Measurements from ENCODE around the gene MLXIP.

MLXIP gene

DNA sequence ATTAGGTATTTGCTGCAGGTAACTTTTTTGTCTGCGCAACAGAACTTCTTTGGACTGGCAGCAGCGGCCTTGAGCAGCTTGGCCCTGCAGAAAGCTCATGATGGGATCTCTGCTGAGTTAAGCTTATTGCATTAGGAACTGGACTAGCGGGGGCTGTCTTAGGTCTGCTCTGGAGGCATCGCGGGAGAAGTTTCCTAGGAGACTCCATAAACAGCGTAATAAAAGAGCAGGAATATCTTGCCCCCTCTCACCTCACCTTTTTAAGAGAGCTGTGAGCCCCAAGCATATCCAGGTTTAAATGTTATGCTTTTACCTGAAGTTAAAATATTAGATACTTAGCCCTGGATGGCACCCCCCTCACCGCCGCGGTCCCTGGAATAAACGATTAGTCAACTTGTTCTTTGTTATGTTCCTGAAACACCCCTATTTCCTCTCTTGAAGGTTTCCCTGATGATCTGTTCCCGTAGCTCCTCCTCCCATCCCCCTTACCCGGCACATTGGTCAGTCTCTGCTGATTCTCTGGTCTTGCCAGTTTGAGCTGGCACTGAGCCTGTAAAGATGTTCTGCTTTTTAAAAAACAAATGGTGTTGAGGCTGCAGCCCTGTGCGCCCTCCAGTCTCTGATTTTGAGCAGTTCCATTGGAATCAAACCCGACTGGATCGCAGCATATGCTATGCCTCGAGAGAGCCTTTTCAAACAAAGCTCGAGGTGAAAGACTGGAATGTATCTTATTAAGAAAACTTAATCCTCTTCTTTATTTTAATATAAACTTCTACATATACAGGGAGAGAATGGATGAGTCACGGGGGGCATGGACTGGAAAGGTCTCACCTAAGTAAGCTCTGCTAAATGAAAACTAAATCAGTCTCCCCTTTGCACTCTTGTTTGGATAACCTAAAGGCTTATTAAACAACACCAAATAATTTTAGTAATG lies 1.9 kb downstream of the MLXIP start:
- DNase-seq = no peak

DNA sequence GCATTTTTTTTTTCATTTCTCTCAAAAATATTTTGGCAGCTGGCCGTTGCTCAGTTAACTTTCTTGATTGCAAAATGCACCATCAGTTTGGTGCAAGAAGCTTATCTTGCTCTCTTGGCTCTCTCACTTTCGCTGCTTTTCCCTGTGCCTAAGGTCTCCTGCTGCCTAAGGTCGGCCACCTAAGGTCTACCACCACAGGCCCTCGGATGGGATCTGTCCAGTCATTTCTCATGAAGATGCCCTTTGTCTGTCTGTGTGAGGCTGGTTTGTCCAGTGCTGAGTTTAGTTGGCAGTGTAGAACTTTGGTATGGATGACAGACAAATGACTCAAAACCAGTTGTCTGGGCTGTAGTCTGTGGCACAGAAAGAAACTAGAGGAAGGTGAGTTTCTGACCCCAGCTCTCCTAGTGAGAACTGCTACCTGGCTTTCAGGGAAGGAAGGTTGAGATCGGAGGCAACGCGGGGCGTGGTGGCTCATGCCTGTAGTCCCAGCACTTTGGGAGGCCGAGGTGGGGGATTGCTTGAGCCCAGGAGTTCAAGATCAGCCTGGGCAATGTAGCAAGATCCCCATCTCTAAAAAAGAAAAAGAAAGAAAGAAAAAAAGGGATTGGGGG lies 2.6 kb downstream of the MLXIP start:
- no peak for DNase-seq

GRCh38 chr12:122081697-122082221 lies 3.2 kb downstream of the MLXIP start:
- no peak for DNase-seq

- no peak for DNase-seq
Observed at GRCh38 chr12:122082621-122083356, 4.2 kb downstream of the MLXIP start.

GRCh38 chr12:122084857-122085405 lies 6.4 kb downstream of the MLXIP start:
- no peak for DNase-seq

GRCh38 chr12:122085591-122085990 lies 7.0 kb downstream of the MLXIP start:
- DNase-seq = no peak

- no peak for DNase-seq
Observed at GRCh38 chr12:122086116-122086515, 7.6 kb downstream of the MLXIP start.

GRCh38 chr12:122086641-122087285 lies 8.2 kb downstream of the MLXIP start:
- DNase-seq = no peak

- DNase-seq = no peak
Observed at GRCh38 chr12:122087431-122088178, 9.0 kb downstream of the MLXIP start.

DNA sequence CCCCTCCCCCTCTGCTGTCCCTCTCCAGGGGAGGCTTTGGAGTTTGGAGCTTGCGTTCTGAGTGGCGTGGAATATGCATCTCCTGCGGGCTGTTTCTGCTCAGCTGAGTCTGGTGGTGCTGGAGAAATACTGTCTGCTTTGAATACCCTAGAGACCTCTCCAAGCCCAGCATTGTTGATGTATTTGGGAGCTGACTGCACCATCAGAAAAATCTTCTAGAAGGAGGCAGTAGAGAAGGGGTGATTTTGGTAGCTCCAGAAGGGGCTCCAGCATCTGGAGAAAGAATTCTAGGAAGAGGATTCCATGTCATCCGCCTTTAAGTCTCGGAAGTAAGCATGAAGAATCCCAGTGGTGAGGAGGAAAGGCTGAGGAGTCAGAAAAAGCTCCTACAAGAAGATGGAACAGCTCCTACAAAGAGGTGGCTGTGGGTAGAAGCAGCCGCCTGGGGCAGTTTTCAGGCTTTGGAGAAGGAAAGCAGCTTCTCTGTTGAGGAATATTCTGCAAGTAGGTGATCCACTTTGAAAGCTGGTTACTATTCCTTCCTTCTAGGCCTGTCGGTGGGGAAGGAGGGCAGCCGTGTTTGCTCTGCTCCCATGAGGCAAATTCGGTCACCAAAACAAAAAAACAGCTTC lies 9.7 kb downstream of the MLXIP start:
- no peak for DNase-seq

DNA sequence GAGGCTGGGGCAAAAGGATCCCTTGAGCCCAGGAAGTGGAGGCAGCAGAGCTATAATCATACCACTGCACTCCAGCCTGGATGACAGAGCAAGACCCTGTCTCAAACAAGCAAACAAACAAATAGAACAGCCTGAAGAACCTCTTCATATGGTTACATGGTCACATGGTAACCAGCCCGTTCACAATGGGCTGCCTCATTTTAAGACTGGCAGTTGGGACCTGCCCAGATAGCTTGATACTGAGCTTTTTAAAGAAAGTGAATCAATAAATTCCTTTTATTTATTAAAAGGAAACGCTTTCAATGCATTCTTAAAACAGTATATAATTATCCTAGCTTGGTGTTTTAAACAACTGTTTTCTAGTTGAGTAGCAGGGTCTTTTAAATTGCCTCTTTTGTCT lies 10.5 kb downstream of the MLXIP start:
- no peak for DNase-seq

GRCh38 chr12:122090759-122091515 lies 12.4 kb downstream of the MLXIP start:
- no peak for DNase-seq

- DNase-seq = no peak
Observed at GRCh38 chr12:122093098-122093883, 14.7 kb downstream of the MLXIP start.

DNA sequence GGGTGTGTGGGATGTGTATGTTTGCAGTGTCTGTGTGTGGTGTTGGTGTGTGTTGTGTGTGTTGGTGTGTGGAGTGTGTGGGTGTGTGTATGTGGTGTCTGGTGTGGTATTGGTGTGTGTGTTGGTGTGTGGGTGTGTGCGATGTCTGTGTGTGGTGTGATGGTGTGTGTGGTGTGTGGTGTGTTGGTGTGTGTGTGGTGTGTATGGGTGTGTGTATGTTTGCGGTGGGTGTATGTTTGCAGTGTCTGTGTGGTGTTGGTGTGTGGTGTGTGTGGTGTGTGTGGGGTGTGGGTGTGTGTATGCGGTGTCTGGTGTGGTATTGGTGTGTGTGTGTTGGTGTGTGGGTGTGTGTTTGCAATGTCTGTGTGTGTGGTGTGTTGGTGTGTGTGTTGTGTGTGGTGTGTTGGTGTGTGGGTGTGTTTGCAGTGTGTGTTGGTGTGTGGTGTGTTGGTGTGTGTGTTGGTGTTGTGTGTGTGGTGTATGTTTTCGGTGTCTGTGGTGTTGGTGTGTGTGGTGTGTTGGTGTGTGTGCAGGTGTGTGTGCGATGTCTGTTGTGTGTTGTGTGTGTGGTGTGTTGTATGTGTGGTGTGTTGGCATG lies 15.7 kb downstream of the MLXIP start:
- DNase-seq = no peak

- DNase-seq = no peak
Observed at GRCh38 chr12:122094735-122095631, 16.4 kb downstream of the MLXIP start.

DNA sequence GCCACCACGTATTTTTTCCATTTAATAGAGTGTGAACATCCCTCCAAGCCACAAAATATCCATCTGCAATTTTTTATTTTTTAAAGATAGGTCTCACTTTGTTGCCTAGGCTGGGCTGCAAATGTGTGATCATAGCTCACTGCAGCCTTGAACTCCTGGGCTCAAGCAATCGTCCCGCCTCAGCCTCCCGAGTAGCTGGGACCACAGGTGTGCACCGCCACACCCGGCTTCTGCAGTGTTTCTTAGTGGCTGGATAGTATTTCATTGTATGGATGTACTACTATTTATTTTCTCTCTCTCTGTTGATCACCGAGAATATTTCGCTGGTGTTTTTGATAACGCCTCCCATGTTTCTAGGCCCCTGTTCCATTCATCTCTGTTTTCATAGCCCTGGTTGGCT lies 17.5 kb downstream of the MLXIP start:
- no peak for DNase-seq

DNA sequence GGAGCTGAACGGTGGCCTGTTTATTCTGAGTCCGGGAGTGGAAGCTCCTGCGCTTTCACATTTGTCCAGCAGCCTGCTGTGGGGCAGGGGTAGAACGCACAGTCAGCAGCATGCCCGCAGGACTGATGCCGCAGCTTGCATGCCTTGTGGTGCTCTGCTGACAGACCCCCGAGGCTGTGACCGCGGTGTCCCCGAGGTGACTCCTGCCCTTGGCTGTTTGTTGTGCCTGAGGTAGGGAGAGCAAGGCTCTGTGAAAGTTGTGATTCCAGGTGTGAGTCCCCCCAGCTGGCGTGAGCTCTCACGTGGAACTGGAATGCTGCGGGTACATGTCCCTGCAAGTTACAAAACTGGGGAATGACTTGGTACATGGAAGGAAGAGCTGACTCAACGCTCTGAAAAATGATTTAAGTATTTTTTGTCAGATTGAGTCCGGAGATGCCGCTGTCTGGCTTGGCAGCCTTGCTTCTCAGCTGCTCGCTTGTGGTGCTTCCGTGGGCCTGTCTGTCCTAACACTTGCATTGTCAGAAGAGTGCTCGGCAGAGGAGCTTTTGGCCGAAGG lies 18.1 kb downstream of the MLXIP start:
- DNase-seq = no peak

GRCh38 chr12:122097584-122097926 lies 19.0 kb downstream of the MLXIP start:
- no peak for DNase-seq

All from activated CD4-positive, alpha-beta T cell treated with anti-CD3 and anti-CD28 coated beads for 1 hour (primary cell).